Amniotic epithelial cell (primary cell): ENCODE results near the gene LGALS1.
A peak's percentile ranks its signal among the peaks of the same experiment; 100 is the strongest.

Experiments
- DNase-seq: peaks from one replicate; pipeline ENCODE4 v3.0.0-alpha.2; 2010; ENCODE audit warnings: low read depth

LGALS1 gene

GRCh38 chr22:37725551-37726240 is 50.3 kb downstream of the LGALS1 start:
- no peak for DNase-seq

GRCh38 chr22:37726241-37726887 is 50.9 kb downstream of the LGALS1 start:
- peak; percentile 66 for DNase-seq

- no peak for DNase-seq
Measured at GRCh38 chr22:37728620-37729019, 53.2 kb downstream of the LGALS1 start.
